ENCODE data around the gene AKR1C2. TPM values are rescaled to one million over a fixed set of nuclear protein-coding genes. Genes with fewer than 3 reads are reported as not detected.
"Not testable (repeated sequence)": the region's sequence is repeated elsewhere in the genome, so short reads cannot be mapped to it uniquely, and the experiment has no call there.

Gene AKR1C2
- total RNA-seq, 1 donor = 1.3 TPM

GRCh38 chr10:5030989-5031388 is 27.3 kb upstream of the AKR1C2 start:
- DNase-seq (ENCODE audit: low read depth in 2 of 3, low spot score in 2 of 3) = no peak

- DNase-seq (ENCODE audit: low read depth in 2 of 3, low spot score in 2 of 3) = peak in 2 of 3 donors; percentile 68 to 80
These were observed 21.8 kb upstream of the AKR1C2 start for GRCh38 chr10:5025461-5025881.

DNA sequence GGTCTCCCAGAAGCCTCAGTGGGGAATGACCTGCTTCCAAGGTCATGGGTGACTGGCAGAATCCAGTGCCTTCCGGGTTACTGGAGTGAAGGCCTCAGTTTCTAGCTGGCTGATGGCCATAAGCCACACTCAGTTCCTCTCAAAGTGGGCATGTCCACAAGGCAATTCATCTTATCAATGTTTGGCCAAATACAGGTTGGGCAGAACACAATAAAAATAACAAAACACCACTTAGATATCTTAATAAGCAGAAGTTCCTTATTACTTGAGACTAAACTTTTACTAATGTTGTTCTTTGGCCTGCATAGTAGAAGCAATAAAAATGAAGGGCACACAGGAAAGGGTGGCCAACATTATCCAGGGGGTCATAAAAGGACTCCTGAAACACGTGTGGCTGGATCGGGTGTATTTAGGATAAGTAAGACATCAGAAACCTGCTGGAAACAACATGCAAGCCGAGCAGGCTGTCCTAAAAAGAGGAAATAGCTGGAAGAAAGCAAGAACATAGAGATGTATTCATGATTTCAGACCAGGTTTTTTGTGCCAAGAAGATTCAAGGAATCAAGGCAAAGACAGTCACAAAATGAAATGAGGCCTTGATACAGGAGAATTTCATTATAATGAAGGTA is 19.6 kb upstream of the AKR1C2 start:
- DNase-seq (ENCODE audit: low read depth in 2 of 3, low spot score in 2 of 3) = peak in 1 of 3 donors; percentile 17

GRCh38 chr10:5021624-5022290 is 18.1 kb upstream of the AKR1C2 start:
- DNase-seq (ENCODE audit: low read depth in 2 of 3, low spot score in 2 of 3) = not testable (repeated sequence)

- peak in 2 of 3 donors; percentile 20 to 60 for DNase-seq (ENCODE audit: low read depth in 2 of 3, low spot score in 2 of 3)
These were observed 16.3 kb upstream of the AKR1C2 start for GRCh38 chr10:5019770-5020612.

DNA sequence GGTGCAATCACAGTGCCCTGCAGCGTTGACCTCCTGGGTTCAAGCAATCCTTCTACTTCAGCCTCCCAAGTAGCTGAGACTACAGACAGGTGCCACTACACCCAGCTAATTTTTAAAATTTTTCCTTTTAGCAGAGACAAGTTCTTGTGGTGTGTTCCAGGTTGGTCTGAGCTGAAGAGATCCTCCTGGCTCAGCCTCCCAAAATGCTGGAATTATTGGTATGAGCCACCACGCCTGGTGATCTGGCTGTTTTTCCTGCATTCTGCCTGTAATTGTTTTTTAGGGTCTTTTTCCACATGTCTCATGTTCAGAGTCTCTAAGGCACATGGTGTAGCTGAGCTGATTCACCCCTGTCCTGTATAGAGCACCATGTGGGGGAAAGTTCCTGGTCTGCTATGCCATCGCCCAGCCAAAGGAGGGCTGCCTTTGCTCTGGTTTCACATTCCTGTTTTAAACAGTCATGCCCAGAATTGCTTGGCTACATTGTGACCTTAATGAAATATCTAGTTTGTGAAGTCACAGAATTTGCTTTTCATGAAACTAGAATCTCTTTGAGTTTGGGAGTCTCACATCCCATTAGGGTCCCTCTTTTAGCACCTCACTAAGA is 15.1 kb upstream of the AKR1C2 start:
- DNase-seq (ENCODE audit: low read depth in 2 of 3, low spot score in 2 of 3) = peak in 2 of 3 donors; percentile 30 to 42

DNA sequence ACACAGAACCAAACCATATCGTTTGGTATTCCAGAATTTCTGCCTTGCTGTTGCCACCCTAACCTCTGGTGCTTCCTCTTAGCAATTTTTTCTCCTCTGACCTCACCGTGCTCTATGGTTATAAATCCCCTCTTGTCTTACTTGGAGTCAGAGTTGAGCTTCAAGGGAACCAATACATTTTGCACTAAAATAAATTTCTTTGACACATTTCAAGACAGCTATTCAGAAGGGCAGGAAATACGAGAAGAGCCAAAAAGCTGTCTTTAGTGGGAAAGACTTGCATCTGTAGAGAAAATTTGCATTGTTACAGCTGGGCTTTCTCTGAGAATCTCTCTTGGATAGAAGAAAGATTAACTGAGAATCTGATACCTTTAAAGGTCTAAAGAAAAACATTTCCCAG is 14.5 kb upstream of the AKR1C2 start:
- DNase-seq (ENCODE audit: low read depth in 2 of 3, low spot score in 2 of 3) = no peak

GRCh38 chr10:5014936-5015335 is 11.3 kb upstream of the AKR1C2 start:
- peak in 2 of 3 donors; percentile 41 to 65 for DNase-seq (ENCODE audit: low read depth in 2 of 3, low spot score in 2 of 3)

DNA sequence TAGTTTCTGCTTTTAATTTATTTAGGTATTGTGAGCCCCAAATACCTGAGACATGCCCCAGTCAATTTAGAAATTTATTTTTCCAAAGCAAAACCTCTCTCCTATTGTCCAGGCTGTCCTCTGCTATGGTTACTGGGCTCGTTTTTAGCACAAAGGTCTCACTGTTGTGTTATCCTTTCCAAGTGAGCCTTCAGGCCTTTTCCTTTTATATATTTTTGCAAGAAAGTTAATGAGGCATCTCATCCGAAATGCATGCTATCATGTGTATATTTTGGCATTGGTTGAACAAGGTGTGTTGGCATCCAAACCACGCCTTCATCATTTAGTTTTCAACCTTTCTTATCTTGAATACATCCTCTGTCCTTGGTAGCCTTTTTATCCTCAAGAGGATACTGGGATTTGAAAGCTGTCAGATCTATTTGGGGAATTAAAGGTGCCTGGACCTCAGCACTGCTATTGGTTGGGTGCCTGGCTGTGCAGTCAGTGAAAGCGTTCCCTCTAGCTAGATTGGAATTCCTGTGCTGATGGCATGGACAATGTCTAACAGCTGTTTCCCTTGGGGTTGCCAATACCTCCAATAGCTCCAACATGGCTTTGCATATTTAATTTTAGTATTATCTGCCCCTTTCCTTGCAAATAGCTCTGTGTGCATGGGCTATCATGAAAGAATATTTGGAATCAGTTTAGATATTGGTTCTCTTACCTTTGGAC is 10.7 kb upstream of the AKR1C2 start:
- DNase-seq (ENCODE audit: low read depth in 2 of 3, low spot score in 2 of 3) = not testable (repeated sequence)

- no peak for DNase-seq (ENCODE audit: low read depth in 2 of 3, low spot score in 2 of 3)
These were observed 9.7 kb upstream of the AKR1C2 start for GRCh38 chr10:5013385-5013784.

GRCh38 chr10:5012595-5012994 is 8.9 kb upstream of the AKR1C2 start:
- DNase-seq (ENCODE audit: low read depth in 2 of 3, low spot score in 2 of 3) = no peak

DNA sequence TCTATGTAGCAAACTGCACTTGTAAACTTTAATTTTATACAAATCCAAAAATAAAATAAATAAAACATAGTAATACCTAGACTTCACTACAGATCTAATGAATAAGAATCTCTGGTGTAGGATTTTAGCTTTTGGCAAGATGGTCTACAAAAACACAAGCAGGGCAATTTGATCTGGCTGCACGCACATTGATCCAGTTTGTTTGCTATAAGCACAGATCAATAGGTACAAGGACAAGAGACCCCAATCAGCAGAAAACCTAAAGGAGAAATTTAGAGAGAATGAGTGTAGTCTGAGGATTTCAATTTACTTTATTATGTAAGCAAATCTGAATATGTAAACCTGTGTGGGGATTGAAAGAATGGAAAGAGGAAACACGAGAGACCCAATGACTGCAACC is 7.7 kb upstream of the AKR1C2 start:
- DNase-seq (ENCODE audit: low read depth in 2 of 3, low spot score in 2 of 3) = not testable (repeated sequence)

DNA sequence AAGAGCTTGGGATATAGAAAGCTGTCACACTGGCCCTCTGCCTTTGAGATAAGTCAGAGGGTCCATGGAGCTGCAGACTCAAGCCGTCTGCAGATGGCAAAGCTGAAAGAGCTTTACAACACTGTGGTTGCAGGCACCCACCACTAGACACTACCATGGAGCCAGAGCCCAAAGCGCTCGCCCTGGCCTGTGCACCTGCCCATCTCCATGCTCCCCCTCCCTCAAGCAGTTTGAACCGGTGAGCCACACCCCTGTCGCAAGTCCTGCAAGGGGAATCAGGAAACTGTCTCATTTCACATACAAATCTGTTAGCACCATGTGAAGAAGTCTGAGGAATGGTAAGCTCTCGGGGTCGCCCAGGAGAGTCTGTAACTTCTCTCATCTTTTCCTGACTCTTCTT is 6.4 kb upstream of the AKR1C2 start:
- not testable (repeated sequence) for DNase-seq (ENCODE audit: low read depth in 2 of 3, low spot score in 2 of 3)

- not testable (repeated sequence) for DNase-seq (ENCODE audit: low read depth in 2 of 3, low spot score in 2 of 3)
These were observed 5.3 kb upstream of the AKR1C2 start for GRCh38 chr10:5008857-5009548.

DNA sequence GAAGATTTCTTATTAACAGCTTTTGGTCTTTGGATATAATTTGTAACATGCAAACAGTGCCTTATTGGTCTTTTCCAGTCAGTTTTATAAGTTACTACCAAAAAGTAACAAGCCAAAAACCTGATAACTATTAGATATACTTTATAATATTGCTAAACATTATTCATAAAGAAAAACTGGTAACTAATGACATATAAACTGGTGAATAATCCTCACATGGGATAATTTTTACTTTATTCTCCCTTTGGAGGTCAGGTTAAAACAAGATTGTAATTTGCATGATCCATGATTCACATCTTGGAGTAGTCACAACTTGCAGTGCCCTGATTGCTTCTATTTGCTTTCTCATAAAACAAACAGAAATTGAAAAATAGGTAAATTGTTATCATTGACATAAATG is 844 bp upstream of the AKR1C2 start:
- DNase-seq (ENCODE audit: low read depth in 2 of 3, low spot score in 2 of 3) = not testable (repeated sequence)

- not testable (repeated sequence) for DNase-seq (ENCODE audit: low read depth in 2 of 3, low spot score in 2 of 3)
These were observed 351 bp upstream of the AKR1C2 start for GRCh38 chr10:5004030-5004385.

DNA sequence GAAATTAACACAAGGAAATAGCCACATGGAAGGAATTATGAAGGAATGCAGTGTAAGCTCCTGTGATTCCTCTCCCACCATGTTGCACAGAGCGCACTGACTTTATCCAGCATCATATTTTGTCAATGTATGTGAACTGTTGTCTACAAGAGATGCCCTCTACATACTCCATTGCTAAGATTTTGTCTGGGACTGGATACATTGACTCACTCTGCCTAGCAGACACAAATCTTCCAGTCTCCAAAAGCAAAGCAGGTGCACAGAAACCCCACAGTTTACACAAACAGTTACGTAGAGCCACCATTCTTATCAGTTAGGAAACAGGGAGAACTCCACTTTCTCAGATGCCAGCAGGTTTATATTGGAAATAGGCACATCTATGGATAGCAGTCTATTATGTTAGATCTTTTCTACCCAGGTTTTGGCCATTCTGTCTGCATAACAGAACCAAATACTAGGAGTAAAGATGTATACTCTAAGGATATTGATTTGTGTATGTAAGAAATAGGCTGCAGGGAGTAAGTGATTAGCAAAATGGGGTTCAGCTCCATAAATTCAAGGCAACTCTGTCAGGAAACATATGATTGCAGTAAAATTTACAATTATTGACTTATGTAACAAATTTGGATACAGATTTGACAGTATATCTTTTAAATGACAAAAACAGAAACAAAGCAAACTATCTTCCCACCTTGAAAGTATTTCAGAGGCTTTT is 1.5 kb downstream of the AKR1C2 start:
- no peak for DNase-seq (ENCODE audit: low read depth in 2 of 3, low spot score in 2 of 3)

DNA sequence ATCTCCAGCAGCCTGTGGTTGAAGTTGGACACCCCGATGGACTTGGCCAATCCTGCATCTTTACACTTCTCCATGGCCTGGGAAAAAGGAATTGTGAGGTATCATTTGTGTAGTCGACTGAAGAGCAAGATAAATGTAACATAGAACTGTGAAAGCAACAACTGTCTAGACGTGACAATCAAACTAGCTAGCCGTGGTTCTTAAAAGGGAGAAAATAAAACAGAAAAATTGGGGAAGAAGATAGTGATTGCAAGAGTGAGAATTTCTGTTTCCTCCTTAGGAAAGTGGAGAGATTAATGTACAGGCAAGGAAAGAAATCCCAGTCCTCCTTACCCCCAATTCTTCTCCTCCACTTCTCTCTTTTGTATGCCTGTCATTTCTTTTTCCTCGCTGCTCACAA is 5.0 kb downstream of the AKR1C2 start:
- DNase-seq (ENCODE audit: low read depth in 2 of 3, low spot score in 2 of 3) = no peak

DNA sequence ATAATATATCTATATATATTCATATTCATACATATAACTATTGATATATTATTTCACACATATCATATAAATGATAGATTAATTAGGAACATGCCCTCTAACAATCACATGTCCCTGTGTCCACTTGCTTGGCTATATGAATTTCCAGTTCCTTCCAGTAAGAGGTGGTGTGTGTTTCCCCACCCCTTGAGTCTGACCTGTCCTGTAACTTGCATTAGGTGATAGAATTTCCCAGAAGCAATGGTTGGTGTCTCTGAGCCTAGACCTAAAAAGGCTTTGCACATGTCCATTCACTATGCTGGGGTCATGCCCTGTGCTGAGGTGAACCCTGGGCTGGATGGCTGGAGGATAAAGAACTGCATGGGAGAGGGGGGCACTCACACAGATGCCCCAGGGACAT is 9.4 kb downstream of the AKR1C2 start:
- DNase-seq (ENCODE audit: low read depth in 2 of 3, low spot score in 2 of 3) = not testable (repeated sequence)

Data from hematopoietic multipotent progenitor cell (in vitro differentiated cells).